Hepatocyte (in vitro differentiated cells): ENCODE measurements around the gene ULK4. TPM values are rescaled to one million over a fixed set of nuclear protein-coding genes. Genes with fewer than 3 reads are reported as not detected.

Source experiments
- DNase-seq: peaks from one replicate; pipeline ENCODE4 v3.0.0-alpha.2; 2016; ENCODE audit warnings: low spot score
- H2AFZ ChIP-seq: fragments of 200-600 bp; sonication (generic); 2 replicates; pipeline ENCODE4 v1.6.0; 2016; ENCODE audit warnings: antibody characterized with exemption, mild to moderate bottlenecking
- H3K27ac ChIP-seq: fragments of 200-600 bp; sonication (generic); 2 replicates; pipeline ENCODE4 v1.5.1; 2016; ENCODE audit warnings: mild to moderate bottlenecking
- H3K27me3 ChIP-seq: fragments of 200-600 bp; sonication (generic); 2 replicates; pipeline ENCODE4 v1.6.1; 2016
- H3K36me3 ChIP-seq: fragments of 200-600 bp; sonication (generic); replicated peaks from 2 replicates; pipeline ENCODE4 v1.5.1; 2016; ENCODE audit warnings: low read depth; ENCODE audit not compliant: insufficient read depth
- H3K4me1 ChIP-seq: fragments of 200-600 bp; sonication (generic); 2 replicates; pipeline ENCODE4 v1.5.1; 2016; ENCODE audit warnings: mild to moderate bottlenecking, moderate library complexity; ENCODE audit not compliant: insufficient read depth
- H3K4me2 ChIP-seq: fragments of 200-600 bp; sonication (generic); 2 replicates; pipeline ENCODE4 v1.6.0; 2016
- H3K4me3 ChIP-seq: fragments of 200-600 bp; sonication (generic); 2 replicates; pipeline ENCODE4 v1.5.1; 2016; ENCODE audit warnings: mild to moderate bottlenecking
- H3K79me2 ChIP-seq: fragments of 200-600 bp; sonication (generic); 2 replicates; pipeline ENCODE4 v1.6.0; 2017; ENCODE audit warnings: mild to moderate bottlenecking
- H3K9me2 ChIP-seq: fragments of 200-600 bp; sonication (generic); replicated peaks from 2 replicates; pipeline ENCODE4 v1.6.0; 2017; ENCODE audit warnings: mild to moderate bottlenecking; ENCODE audit not compliant: insufficient read depth
- H3K9me3 ChIP-seq: fragments of 200-600 bp; sonication (generic); 2 replicates; pipeline ENCODE4 v1.5.1; 2016; ENCODE audit warnings: low read depth, mild to moderate bottlenecking
- H4K20me1 ChIP-seq: fragments of 200-600 bp; sonication (generic); 2 replicates; pipeline ENCODE4 v1.6.0; 2016; ENCODE audit warnings: mild to moderate bottlenecking; ENCODE audit not compliant: insufficient read depth, poor library complexity, severe bottlenecking
- CTCF ChIP-seq: fragments of 200-600 bp; sonication (generic); IDR thresholded peaks from 2 replicates; pipeline ENCODE4 v1.5.1; 2016; ENCODE audit warnings: antibody characterized with exemption, mild to moderate bottlenecking; ENCODE audit not compliant: poor library complexity
- EZH2 ChIP-seq: fragments of 200-600 bp; sonication (generic); IDR thresholded peaks from 2 replicates; pipeline ENCODE4 v1.6.1; 2016; ENCODE audit warnings: antibody characterized with exemption, mild to moderate bottlenecking, borderline replicate concordance
- EZH2phosphoT487 ChIP-seq: fragments of 200-600 bp; sonication (generic); IDR thresholded peaks from one replicate; pipeline ENCODE4 v1.6.1; 2018; ENCODE audit warnings: antibody characterized with exemption, mild to moderate bottlenecking, low read depth, moderate library complexity; ENCODE audit not compliant: unreplicated experiment, severe bottlenecking
- WGBS: methylation state at CpG from one replicate; pipeline ENCODE4 v1.1.6; 2016; ENCODE audit warnings: low lambda C conversion rate; ENCODE audit errors: missing lambda C conversion rate; 5-methylcytosine and 5-hydroxymethylcytosine counted together
- polyA plus RNA-seq: library from polyadenylated mRNA; unstranded; fragments of >200 nt; fragmentation: Nextera tagmentation; extraction: Ambion mirVana; gene quantifications from 2 replicates; pipeline ENCODE4 v1.2.1, GENCODE V29; 2016
- total RNA-seq: library from RNA; depleted of rRNA; stranded (reverse); fragments of >200 nt; gene quantifications from 2 replicates; pipeline ENCODE4 v1.2.3, GENCODE V29; 2014

The ULK4 gene
- total and polyA plus RNA-seq, 2 experiments from 2014 or later, result 3.8 to 9.1 TPM

DNA sequence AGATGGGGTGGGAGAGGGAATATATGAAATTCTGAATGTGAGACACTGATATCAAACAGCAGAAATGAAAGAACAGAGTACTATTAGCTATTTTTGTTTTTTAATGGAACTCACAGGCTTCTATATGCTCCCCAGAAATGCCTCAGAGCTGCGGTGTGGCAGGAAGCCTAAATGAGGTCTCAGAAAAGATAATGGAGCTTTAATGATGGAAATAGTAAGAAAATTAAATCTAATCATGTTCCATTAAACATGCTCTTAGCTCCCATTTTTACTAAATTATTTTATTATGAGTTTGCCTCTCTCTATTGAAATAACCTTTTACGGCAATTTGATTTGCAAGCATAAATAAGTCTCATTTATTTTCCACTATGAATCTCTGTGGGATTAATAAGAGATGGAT is 378.9 kb downstream of the ULK4 start:
- peaks cover 4% of the 10 kb centered on the region for H3K4me1 ChIP-seq
- H3K9me3 ChIP-seq, result no peaks in the 10 kb centered on the region
- H3K4me2 ChIP-seq, result no peak overlapping the region
- no peaks in the 10 kb centered on the region for H3K36me3 ChIP-seq
- H2AFZ ChIP-seq, result no peak overlapping the region
- no peaks in the 10 kb centered on the region for H3K27me3 ChIP-seq
- no peak overlapping the region for H3K4me3 ChIP-seq
- WGBS, result 92% methylated on average over 2 of the region's 2 CpGs
- TF ChIP-seq EZH2phosphoT487 (no peak), EZH2 (no peak), CTCF (no peak)
- no peaks in the 10 kb centered on the region for H3K79me2 ChIP-seq
- H3K27ac ChIP-seq, result no peak overlapping the region
- no peak for DNase-seq
- H3K9me2 ChIP-seq, result no peaks in the 10 kb centered on the region
- H4K20me1 ChIP-seq, result no peaks in the 10 kb centered on the region

DNA sequence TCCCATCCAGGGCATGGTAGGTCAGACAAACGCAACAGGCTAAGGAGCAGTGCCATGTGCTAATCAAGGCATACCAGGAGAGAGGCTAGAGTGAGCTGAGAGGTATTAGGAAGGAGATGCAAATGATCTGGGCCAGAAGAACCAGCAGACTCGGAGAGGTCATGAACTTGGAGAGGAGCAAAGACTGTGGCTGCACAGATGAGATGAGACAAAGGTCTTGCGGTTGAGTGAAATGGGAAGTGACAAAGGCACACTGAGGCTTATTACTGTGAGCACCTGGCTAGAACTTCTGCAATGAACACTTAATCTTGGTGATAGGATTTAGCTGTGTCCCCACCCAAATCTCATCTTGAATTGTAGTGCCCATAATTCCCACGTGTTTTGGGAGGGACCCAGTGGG is 380.2 kb downstream of the ULK4 start:
- DNase-seq, result no peak
- Histone ChIP-seq H3K4me1 (peaks cover 4% of the 10 kb centered on the region), H3K9me2 (no peaks in the 10 kb centered on the region), H3K4me3 (no peak overlapping the region), H3K79me2 (no peaks in the 10 kb centered on the region), H3K27me3 (no peaks in the 10 kb centered on the region), H2AFZ (no peak overlapping the region), H3K27ac (no peak overlapping the region), H3K36me3 (no peaks in the 10 kb centered on the region), H3K4me2 (no peak overlapping the region), H3K9me3 (no peaks in the 10 kb centered on the region), H4K20me1 (no peaks in the 10 kb centered on the region)
- TF ChIP-seq EZH2phosphoT487, result no peak
- TF ChIP-seq EZH2, result no peak
- TF ChIP-seq CTCF, result no peak
- WGBS, result 93% methylated on average over 4 of the region's 4 CpGs

DNA sequence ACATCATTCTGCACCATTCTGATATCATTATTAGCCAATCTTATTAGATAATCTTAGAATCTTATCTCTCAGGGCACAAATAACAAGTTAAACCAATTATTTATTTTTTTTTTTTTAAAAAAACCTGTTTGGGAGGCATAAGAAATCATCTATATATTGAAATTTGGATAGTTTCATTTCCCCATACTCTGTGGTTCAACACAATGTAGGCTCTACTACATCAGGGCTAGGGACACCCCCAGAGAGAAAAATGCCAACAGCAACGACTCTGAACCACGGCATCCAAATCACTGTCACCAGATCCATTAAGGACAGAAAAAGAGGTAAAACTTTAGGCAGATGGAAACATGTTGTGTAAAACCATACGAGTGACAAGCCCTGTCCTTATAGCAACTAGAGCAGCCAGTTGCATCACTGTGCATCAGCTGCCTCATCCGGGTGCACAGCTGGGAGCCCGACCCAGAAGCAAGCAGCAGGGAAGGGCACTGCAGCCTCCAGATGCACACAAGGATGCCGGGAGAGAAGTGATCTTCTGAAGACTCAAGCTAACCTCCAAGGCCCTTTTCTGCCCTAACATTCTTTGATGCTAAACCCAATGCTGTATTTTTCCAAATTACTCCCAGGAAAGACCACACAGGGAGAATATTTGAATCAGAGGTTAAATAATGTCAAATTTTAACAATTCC is 381.5 kb downstream of the ULK4 start:
- no peak overlapping the region for H3K4me2 ChIP-seq
- H3K9me2 ChIP-seq, result no peaks in the 10 kb centered on the region
- no peaks in the 10 kb centered on the region for H3K9me3 ChIP-seq
- TF ChIP-seq EZH2phosphoT487, result no peak
- no peak for TF ChIP-seq EZH2
- no peak for TF ChIP-seq CTCF
- no peaks in the 10 kb centered on the region for H4K20me1 ChIP-seq
- H3K79me2 ChIP-seq, result no peaks in the 10 kb centered on the region
- H3K27ac ChIP-seq, result no peak overlapping the region
- H3K4me1 ChIP-seq, result peaks cover 4% of the 10 kb centered on the region
- no peaks in the 10 kb centered on the region for H3K36me3 ChIP-seq
- WGBS, result 69% methylated on average over 6 of the region's 6 CpGs
- no peak overlapping the region for H3K4me3 ChIP-seq
- H3K27me3 ChIP-seq, result no peaks in the 10 kb centered on the region
- no peak overlapping the region for H2AFZ ChIP-seq
- no peak for DNase-seq
